NOMO-1 treated with DMSO at 0.1 percent for 48 hours (cell line): ENCODE data around the gene MRPL16.

ENCODE experiments used
- DNase-seq: peaks from one replicate; lab custom pipeline; 2025; ENCODE audit not compliant: unreplicated experiment; lab: John Stamatoyannopoulos, UW

Gene MRPL16

DNA sequence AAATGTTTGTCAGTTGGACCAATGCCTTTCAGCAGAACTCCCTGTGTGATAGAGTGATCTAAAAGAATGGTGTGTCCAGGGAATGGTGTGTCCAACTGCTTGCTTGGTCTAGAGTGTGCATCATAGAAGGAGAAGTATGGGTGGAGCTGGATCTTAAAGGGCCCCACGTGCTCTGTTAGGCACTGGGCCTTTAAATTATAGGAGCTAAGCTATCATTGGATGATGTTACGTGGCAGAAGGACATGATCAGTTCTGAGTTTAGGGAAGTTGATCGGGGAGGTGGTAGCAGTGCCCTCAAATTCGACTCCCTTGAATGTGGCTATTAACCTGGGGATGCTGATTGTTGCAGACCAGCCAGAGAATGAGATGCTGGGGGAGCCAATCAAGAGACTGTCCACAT lies 39.0 kb downstream of the MRPL16 start:
- DNase-seq: peak; percentile 69

DNA sequence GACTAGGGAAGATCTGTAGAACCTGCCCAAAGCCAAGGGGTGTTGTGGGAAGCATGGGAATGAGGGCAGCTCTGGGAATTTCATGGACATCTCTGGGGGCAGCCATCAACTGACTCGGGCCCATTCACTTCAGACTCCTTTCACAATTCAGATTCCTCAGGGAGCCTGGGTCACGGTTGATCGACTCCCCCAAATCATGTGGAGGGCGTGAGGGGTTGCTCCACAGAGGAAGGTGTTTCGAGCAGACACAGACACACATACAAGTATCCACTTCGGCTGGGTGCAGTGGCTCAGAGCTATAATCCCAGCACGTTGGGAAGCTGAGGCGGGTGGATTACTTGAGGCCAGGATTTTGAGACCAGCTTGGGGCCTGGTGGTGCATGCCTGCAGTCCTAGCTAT lies 39.7 kb downstream of the MRPL16 start:
- DNase-seq: no peak

DNA sequence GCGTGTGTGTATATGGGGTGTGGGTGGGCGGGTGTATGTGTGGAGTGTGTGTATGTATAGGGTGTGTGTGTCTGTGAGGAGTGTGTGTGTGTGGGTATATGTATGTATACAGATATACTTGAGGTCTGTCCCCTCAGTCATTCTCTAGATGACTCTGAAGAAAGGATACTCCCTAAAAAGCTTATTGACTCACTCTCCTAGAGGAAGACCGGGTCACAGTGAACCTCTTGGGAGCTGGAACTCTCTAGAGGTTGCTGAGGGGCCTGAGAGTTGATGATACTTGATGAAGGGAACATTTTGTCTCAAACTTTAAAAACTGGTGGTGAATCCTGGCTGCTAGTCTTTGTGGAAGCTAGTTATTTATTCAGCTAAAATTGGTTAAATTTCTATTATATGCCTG lies 40.3 kb downstream of the MRPL16 start:
- no peak for DNase-seq

DNA sequence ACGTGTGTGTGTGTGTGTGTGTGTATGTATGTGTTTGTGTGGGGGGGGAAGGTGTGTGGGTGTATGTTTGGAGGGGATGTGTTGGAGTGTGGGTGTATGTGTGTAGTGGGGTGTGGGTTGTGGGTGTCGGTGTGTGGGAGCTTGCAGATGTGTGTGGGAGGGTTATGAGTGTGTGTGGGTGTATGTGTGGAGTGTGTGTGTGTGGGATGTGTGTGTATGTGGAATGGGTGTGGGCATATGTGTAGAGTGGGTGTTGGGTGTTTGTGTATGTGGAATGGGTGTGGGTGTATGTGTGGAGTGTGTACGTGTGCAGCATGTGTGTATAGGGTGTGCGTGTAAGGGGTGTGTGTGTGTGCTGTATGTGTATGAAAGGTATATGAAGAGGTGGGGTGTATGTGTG lies 40.8 kb downstream of the MRPL16 start:
- no peak for DNase-seq

DNA sequence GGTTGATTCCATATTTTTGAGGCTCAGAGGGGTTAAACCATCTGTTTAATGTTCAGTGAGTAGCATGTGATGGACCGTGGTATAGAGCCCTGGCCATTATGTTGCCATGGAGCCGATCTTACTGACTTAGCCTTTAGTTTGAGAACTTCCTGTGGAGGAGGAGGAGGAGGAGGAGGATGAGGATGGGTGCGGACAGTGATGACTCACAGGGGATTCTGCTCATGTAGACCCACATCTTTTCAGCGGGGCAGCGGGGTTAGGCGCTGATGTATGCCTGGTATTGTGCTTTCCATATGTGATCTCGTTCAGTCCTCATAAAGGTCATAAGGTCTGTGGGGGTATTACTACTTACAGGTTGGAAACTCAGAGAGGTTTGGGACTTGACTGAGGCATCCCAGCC lies 41.5 kb downstream of the MRPL16 start:
- DNase-seq: no peak

DNA sequence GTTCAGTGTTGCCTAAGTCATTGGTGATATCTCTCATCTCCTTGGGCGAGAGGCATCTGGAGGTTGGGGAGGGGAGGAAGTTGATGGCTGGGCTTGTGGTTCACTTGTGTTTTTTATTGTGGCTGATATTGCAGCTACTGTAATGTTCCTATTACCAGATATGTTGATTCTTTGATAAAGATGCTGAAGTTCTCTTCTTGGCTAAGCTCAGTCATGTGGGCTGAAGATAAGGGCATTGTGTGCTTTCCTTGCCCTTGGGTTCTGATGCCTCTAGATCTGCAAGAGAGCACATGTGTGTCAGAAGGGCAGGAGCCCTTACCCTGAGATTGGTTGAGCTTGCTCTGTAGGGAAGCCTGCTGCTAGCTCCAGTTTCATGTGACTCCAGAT lies 43.4 kb downstream of the MRPL16 start:
- DNase-seq: peak; percentile 25

DNA sequence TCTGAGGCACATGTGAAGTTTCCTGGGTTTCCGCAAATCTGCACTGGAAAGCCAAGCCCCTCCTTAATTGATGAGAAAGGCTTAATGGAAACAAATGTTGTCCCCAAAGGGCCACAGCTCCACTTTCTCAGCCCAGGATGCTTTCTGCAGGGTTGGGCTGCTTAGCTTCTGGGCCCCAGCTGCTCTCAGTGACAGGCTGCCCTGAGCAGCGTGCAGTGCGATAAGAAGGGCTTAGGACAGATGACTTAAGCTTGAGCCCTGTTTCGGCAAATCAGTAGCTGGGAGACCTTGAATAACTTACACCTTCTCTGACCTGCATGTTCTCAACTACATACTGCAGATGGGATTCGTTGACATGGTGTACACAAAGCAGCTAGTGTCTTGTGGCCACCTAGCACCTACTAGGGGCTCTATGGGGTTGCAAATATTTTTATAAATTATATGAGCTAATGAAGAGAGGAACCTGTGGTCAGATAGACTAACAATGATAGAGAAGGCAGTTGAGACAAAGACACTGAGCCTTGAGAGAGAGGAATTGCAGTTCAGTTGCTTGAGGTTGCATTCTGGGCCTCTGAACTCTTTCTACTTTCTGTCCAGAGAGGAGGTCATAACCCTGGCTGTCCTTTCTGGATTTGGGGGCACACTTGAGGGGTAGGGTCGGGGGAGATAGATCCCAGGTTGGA lies 43.9 kb downstream of the MRPL16 start:
- DNase-seq: no peak

DNA sequence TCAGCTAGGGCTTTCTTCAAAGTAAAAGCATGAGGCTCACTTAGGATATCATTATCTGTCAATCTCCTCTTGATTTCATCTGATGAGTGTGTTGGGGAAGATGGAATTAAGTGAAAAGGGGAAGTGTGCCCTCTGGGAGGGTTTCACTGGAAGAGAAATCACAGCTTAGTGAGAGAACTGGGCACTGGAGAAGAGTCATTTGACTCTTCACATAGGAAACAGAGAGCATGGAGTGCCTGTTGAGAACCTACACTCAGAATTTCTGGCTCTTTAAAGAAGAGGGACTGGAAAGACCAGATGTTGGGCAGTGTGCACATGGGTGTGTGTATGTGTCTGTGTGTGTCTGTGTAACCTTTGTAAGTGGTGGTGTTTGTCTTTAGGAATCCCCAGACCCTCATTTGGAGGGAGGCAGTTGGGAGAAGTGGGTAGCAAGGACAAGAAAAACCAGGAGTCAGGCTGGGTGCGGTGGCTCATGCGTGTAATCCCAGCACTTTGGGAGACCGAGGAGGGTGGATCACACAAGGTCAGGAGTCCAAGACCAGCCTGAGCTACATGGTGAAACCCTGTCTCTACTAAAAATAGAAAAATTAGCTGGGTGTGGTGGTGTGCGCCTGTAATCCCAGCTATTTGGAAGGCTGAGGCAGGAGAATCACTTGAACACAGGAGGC lies 45.4 kb downstream of the MRPL16 start:
- peak; percentile 17 for DNase-seq

DNA sequence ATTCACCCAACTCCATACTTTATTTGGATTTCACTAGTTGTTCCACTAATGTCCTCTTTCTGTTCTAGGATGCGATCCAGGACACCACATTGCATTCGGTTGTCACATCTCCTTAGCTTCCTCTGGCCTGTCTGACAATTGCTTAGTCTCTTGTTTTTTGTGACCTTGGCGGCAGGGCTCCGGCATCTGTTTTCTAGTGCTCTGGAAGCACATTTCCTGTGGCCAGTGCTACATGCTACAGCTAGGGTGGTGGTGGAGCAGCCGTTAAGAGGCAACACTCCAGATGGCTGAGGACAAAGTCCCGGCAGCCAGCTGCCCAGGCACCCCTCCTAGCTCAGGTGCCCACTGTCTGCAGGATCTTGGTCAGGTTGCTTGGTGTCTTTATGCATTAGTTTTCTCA lies 48.6 kb downstream of the MRPL16 start:
- no peak for DNase-seq

DNA sequence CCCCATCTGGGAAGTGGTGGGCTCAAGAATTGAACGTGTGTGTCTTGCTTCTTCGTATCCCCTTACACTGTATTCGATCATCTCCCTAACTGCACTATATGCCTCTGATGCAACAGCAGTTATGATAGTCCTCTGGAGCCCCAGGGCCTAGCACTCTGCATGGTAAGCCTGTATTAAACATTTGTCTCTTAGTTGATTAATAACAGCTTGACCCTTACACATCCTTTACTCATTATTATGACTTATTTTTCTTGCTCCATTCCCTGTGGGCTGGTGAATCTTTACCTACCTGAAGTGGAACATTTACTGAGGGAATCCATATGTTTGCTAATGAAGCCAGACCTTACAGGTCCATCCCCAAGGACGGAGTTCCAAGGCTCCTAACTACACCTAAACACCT lies 49.8 kb downstream of the MRPL16 start:
- DNase-seq: no peak

DNA sequence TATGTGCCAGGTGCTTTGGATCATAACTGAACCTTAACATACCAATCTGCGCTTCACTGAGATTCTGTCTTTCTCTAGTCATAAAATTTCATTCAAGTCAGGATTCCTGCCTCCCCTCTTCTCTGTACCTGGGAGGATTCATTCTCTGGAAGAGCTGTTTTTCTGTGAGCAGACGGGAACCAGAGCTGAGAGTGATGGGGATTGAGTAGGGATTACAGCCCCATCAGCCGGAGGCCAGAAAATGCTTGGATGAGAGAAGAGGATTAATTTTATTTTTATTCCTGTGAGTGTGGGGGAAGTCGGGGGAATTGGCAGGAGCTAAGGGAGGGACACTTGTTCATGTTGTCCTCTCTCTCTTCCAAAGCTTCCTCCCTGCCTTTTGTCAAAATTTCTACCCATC lies 50.7 kb downstream of the MRPL16 start:
- DNase-seq: no peak

DNA sequence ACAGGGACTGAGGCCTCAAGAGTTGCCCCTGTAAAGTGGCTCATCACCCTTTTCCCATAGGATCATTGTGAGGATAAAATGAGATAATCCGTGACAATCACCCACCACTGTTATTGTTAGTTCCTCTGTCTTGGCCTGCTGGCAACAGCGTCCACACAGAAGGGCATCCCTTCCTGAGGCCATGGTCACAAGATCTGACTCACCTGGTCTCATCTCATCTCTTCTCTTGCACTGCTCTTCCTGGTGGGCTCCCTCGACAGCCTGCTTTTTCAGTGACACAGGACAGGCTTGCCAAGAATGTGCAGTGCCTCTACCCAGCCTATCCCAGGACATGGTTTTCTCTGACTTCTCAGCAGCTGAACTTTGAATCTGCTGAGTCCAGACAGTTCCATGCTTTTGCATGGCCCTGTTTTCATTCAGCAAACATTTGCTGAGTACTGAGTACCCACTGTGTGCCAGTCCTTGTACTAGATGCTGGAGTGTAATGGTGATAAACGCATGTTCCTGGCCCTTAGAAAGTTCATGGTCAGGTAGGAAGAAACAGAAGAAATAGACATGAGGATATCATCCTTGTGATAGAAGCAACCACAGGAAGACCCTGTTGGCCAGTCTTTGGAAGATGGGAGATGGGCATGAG lies 52.1 kb downstream of the MRPL16 start:
- DNase-seq: no peak

DNA sequence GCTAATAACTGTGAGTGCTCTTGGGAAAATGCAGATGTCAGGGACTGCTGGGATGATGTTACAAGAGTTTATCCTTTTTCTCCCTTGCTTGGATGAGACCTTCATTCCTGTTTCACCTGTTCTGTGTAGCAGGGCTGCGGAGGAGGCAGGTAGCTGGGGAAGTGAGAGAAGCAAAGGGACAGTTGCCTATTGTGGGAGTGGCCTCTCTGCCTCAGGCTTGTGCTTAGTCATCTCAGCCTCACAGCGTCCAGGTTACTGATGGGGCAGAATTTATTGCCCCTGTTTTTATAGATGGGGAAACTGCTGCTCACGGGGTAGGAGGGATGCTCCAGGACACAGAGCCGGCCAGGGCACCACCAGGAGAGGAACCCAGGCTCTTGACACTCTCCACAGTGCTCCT lies 53.7 kb downstream of the MRPL16 start:
- DNase-seq: peak; percentile 72

DNA sequence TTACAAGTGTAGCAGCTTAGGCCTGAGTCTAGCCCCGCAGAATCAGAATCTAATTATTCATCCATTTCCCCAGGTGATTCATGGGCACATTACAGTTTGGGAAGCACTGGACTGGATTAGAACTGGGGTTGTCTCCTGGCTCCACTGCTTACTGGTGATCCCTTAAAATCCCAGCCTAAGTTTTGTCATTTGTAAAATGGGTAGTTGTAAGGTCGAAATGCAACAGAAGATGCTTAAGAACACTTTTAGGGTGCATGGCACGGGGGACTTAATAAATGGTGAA lies 54.1 kb downstream of the MRPL16 start:
- DNase-seq: no peak
